C4-2B (cell line): ENCODE results near the gene ITPRIP.

Experiments used
- CTCF ChIP-seq: fragments of 450-650 bp; conservative IDR thresholded peaks from 2 replicates; pipeline ENCODE4 v1.5.1; 2017; ENCODE audit warnings: mild to moderate bottlenecking
- ZFX ChIP-seq: fragments of 450-650 bp; IDR thresholded peaks from 2 replicates; pipeline ENCODE4 v1.6.1; 2017

DNA sequence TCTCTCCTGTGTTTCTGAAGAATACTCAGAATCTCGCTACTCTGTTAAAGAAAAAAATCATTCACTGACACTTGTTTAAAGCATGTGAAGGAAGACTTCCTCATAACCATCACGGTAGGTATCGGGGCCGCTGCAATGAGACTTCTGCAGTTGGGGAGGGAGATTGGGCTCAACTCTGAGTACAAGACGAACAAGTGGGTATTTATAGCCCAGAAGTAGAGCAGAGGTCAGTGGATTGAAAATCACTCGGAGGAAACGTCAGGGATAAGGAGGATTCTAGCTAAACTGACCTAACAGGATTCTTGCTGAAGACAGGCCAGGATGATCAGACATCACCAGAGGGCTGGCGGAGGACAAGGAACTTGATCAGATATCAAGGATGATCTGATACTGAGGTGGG, 33.3 kb downstream of the ITPRIP start:
- TF ChIP-seq CTCF (no peak), ZFX (no peak)
